ENCODE data around the gene GNAI1. TPM values are rescaled to one million over a fixed set of nuclear protein-coding genes. Genes with fewer than 3 reads are reported as not detected.

Gene GNAI1
- total and polyA plus RNA-seq, 2 of the 13 experiments (the other 11 are each of a cell fraction or from before 2014, with no cell fraction given) = 3.5 to 5.7 TPM

DNA sequence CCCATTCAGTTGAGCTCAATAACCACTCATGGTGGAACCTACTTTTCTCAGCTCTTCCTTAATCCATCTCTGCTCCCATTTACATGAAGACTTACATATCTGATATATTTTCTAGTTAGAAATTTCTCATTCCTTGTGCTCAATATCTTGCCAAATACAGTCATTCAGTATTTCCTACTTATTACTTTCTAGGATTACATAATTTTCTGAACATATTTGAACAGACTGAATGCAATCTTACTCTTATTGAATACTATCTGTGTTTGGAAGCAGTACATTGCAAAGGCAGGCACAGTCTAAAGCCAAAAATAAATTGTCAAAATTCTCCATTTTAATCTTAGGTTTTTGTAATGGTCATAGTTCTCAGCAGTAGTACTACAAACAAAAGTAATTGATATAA lies 126.0 kb downstream of the GNAI1 start:
- in situ Hi-C loops (cut with HindIII; ENCODE audit: extremely low pct_ligation_motif_present, low pct_unique_long_range_greater_than_20kb) = no loop called here
- ChIA-PET CTCF (ENCODE audit: low intra/inter-chr PET ratio, low total read pairs) (no interaction called here), POLR2A (no interaction called here)

More for the DNA sequence above, 126.0 kb downstream of the GNAI1 start:
- DNase-seq (ENCODE audit: low spot score) (no peak), FAIRE-seq (no peak), ATAC-seq (no peak)
- no peak overlapping the region for H3K4me2 ChIP-seq (ENCODE audit: low read depth, low read length)
- H3K9me3 ChIP-seq (ENCODE audit: low read length) = no peaks in the 10 kb centered on the region
- H3K36me3 ChIP-seq (replicated peaks in 1 of 2; ENCODE audit: control insufficient read depth in 1 of 2, insufficient read depth in 2 of 2, low read length in 2 of 2) = no peaks in the 10 kb centered on the region
- H4K20me1 ChIP-seq (ENCODE audit: insufficient read depth, low read length) = no peaks in the 10 kb centered on the region
- no peaks in the 10 kb centered on the region for H3K27me3 ChIP-seq (ENCODE audit: control insufficient read depth in 1 of 2, insufficient read depth in 2 of 2, low read length in 2 of 2)
- no peak overlapping the region for H3K27ac ChIP-seq (ENCODE audit: extremely low read length, insufficient read depth, low read length)
- no peaks in the 10 kb centered on the region for H3K4me1 ChIP-seq (ENCODE audit: insufficient read depth, low read length)
- BruUV-seq (replicated peaks) = no TSS peak
- H2AFZ ChIP-seq (ENCODE audit: low read length) = no peak overlapping the region
- intact Hi-C loops (cut with micrococcal nuclease; ENCODE audit: unreplicated experiment) = no loop called here
- no peak for TF ChIP-seq HMG20A (CRISPR knock-in tag; IDR thresholded peaks at IDR 0.05; ENCODE audit: borderline replicate concordance)
- TF ChIP-seq KLF11 (CRISPR knock-in tag; IDR thresholded peaks at IDR 0.05) = no peak
- TF ChIP-seq, protein P1, sequence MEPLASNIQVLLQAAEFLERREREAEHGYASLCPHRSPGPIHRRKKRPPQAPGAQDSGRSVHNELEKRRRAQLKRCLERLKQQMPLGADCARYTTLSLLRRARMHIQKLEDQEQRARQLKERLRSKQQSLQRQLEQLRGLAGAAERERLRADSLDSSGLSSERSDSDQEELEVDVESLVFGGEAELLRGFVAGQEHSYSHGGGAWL (CRISPR knock-in tag; IDR thresholded peaks at IDR 0.05) = no peak
- no peak for TF ChIP-seq RBM39 (IDR thresholded peaks at IDR 0.05; ENCODE audit: low read depth, low read length, poor library complexity, severe bottlenecking)
- TF ChIP-seq, protein P2, sequence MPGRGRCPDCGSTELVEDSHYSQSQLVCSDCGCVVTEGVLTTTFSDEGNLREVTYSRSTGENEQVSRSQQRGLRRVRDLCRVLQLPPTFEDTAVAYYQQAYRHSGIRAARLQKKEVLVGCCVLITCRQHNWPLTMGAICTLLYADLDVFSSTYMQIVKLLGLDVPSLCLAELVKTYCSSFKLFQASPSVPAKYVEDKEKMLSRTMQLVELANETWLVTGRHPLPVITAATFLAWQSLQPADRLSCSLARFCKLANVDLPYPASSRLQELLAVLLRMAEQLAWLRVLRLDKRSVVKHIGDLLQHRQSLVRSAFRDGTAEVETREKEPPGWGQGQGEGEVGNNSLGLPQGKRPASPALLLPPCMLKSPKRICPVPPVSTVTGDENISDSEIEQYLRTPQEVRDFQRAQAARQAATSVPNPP (CRISPR knock-in tag; IDR thresholded peaks at IDR 0.05) = no peak
- no peak for TF ChIP-seq ZNF703 (CRISPR knock-in tag; IDR thresholded peaks at IDR 0.05; ENCODE audit: borderline replicate concordance)
- TF ChIP-seq ZC3H13 (CRISPR knock-in tag; IDR thresholded peaks at IDR 0.05) = no peak
- no peak for TF ChIP-seq ZNF589 (CRISPR knock-in tag; conservative IDR thresholded peaks at IDR 0.05)
- TF ChIP-seq, protein P3, sequence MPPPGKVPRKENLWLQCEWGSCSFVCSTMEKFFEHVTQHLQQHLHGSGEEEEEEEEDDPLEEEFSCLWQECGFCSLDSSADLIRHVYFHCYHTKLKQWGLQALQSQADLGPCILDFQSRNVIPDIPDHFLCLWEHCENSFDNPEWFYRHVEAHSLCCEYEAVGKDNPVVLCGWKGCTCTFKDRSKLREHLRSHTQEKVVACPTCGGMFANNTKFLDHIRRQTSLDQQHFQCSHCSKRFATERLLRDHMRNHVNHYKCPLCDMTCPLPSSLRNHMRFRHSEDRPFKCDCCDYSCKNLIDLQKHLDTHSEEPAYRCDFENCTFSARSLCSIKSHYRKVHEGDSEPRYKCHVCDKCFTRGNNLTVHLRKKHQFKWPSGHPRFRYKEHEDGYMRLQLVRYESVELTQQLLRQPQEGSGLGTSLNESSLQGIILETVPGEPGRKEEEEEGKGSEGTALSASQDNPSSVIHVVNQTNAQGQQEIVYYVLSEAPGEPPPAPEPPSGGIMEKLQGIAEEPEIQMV (CRISPR knock-in tag; IDR thresholded peaks at IDR 0.05; ENCODE audit: low read depth) = no peak
- no peak for TF ChIP-seq FOXM1 (CRISPR knock-in tag; IDR thresholded peaks at IDR 0.05)
- TF ChIP-seq HOXA3 (CRISPR knock-in tag; IDR thresholded peaks at IDR 0.05) = no peak
- no peak for TF ChIP-seq CBX2 (IDR thresholded peaks at IDR 0.05; ENCODE audit: low read depth, low read length)
- TF ChIP-seq CBX2 (CRISPR knock-in tag; IDR thresholded peaks at IDR 0.05; ENCODE audit: low read depth) = no peak
- no peak for TF ChIP-seq HNRNPK (IDR thresholded peaks at IDR 0.05; ENCODE audit: low read depth, low read length, poor library complexity, severe bottlenecking)
- TF ChIP-seq NFIB (CRISPR knock-in tag; IDR thresholded peaks at IDR 0.05; ENCODE audit: borderline replicate concordance) = no peak
- TF ChIP-seq, protein P4, sequence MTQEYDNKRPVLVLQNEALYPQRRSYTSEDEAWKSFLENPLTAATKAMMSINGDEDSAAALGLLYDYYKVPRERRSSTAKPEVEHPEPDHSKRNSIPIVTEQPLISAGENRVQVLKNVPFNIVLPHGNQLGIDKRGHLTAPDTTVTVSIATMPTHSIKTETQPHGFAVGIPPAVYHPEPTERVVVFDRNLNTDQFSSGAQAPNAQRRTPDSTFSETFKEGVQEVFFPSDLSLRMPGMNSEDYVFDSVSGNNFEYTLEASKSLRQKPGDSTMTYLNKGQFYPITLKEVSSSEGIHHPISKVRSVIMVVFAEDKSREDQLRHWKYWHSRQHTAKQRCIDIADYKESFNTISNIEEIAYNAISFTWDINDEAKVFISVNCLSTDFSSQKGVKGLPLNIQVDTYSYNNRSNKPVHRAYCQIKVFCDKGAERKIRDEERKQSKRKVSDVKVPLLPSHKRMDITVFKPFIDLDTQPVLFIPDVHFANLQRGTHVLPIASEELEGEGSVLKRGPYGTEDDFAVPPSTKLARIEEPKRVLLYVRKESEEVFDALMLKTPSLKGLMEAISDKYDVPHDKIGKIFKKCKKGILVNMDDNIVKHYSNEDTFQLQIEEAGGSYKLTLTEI (CRISPR knock-in tag; conservative IDR thresholded peaks at IDR 0.05) = no peak
- TF ChIP-seq ZFP82 (CRISPR knock-in tag; IDR thresholded peaks at IDR 0.05; ENCODE audit: borderline replicate concordance) = no peak
- TF ChIP-seq, protein P5, sequence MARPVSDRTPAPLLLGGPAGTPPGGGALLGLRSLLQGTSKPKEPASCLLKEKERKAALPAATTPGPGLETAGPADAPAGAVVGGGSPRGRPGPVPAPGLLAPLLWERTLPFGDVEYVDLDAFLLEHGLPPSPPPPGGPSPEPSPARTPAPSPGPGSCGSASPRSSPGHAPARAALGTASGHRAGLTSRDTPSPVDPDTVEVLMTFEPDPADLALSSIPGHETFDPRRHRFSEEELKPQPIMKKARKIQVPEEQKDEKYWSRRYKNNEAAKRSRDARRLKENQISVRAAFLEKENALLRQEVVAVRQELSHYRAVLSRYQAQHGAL (CRISPR knock-in tag; IDR thresholded peaks at IDR 0.05; ENCODE audit: not compliant biosample characterization) = no peak
- no peak for TF ChIP-seq BORCS8-MEF2B (CRISPR knock-in tag; IDR thresholded peaks at IDR 0.05)
- H3K79me2 ChIP-seq (ENCODE audit: insufficient read depth, low read length) = no peaks in the 10 kb centered on the region
- H3K9ac ChIP-seq (ENCODE audit: insufficient read depth, low read depth, low read length) = no peak overlapping the region
- H3K4me3 ChIP-seq (replicated peaks in 1 of 3; ENCODE audit: insufficient read depth in 1 of 3, low read depth in 2 of 3, low read length in 3 of 3) = no peak overlapping the region
